Inflammatory macrophage treated with lipopolysaccharide for 4 hours (primary cell): ENCODE measurements around the gene WDPCP.
A peak's percentile ranks its signal among the peaks of the same experiment; 100 is the strongest.
"Not testable (repeated sequence)": the region's sequence is repeated elsewhere in the genome, so short reads cannot be mapped to it uniquely, and the experiment has no call there.

Experiments used
- DNase-seq: peaks from one replicate; pipeline ENCODE4 v3.0.0-alpha.2; 2020

WDPCP gene

GRCh38 chr2:63589148-63589958, 1.1 kb upstream of the WDPCP start:
- no peak for DNase-seq

- no peak for DNase-seq
Observed at GRCh38 chr2:63587814-63588384, 378 bp downstream of the WDPCP start.

- DNase-seq: no peak
Observed at GRCh38 chr2:63582873-63583272, 5.4 kb downstream of the WDPCP start.

GRCh38 chr2:63581298-63581961, 6.8 kb downstream of the WDPCP start:
- DNase-seq: no peak

GRCh38 chr2:63580651-63581297, 7.5 kb downstream of the WDPCP start:
- no peak for DNase-seq

- no peak for DNase-seq
Observed at GRCh38 chr2:63578767-63579166, 9.5 kb downstream of the WDPCP start.

GRCh38 chr2:63576546-63576945, 11.7 kb downstream of the WDPCP start:
- DNase-seq: no peak

- not testable (repeated sequence) for DNase-seq
Observed at GRCh38 chr2:63573726-63574345, 14.4 kb downstream of the WDPCP start.

GRCh38 chr2:63573026-63573425, 15.3 kb downstream of the WDPCP start:
- DNase-seq: not testable (repeated sequence)

- no peak for DNase-seq
Observed at GRCh38 chr2:63572001-63572400, 16.3 kb downstream of the WDPCP start.

GRCh38 chr2:63571291-63571690, 17.0 kb downstream of the WDPCP start:
- no peak for DNase-seq

GRCh38 chr2:63569740-63570139, 18.5 kb downstream of the WDPCP start:
- no peak for DNase-seq

GRCh38 chr2:63562751-63563150, 25.5 kb downstream of the WDPCP start:
- no peak for DNase-seq

- DNase-seq: not testable (repeated sequence)
Observed at GRCh38 chr2:63558922-63559321, 29.4 kb downstream of the WDPCP start.

GRCh38 chr2:63557819-63558218, 30.5 kb downstream of the WDPCP start:
- DNase-seq: not testable (repeated sequence)

GRCh38 chr2:63555931-63556330, 32.3 kb downstream of the WDPCP start:
- DNase-seq: no peak

GRCh38 chr2:63555299-63555698, 33.0 kb downstream of the WDPCP start:
- DNase-seq: no peak

- no peak for DNase-seq
Observed at GRCh38 chr2:63553049-63553448, 35.2 kb downstream of the WDPCP start.

- DNase-seq: no peak
Observed at GRCh38 chr2:63545023-63545422, 43.3 kb downstream of the WDPCP start.

- peak; percentile 19 for DNase-seq
Observed at GRCh38 chr2:63544017-63544627, 44.2 kb downstream of the WDPCP start.

GRCh38 chr2:63539416-63540162, 48.7 kb downstream of the WDPCP start:
- no peak for DNase-seq

- no peak for DNase-seq
Observed at GRCh38 chr2:63538390-63538789, 49.9 kb downstream of the WDPCP start.
